Activated CD4-positive, alpha-beta T cell treated with anti-CD3 and anti-CD28 coated beads, Interleukin-2, amount 10 ng/mL, durations not matched to agents 24 days and 14 days (primary cell): ENCODE data around the gene C5orf24. TPM values are rescaled to one million over a fixed set of nuclear protein-coding genes. Genes with fewer than 3 reads are reported as not detected.
"Not testable (repeated sequence)": the region's sequence is repeated elsewhere in the genome, so short reads cannot be mapped to it uniquely, and the experiment has no call there.

ENCODE experiments used
- DNase-seq: peaks from one replicate; pipeline ENCODE4 v3.0.0; 2022
- H3K27ac Mint-ChIP-seq: one replicate; pipeline ENCODE4 v1.8.0; 2022; ENCODE audit warnings: mild to moderate bottlenecking, mixed read lengths
- H3K27me3 Mint-ChIP-seq: one replicate; pipeline ENCODE4 v1.8.0; 2022; ENCODE audit warnings: mixed read lengths
- H3K36me3 Mint-ChIP-seq: one replicate; pipeline ENCODE4 v1.8.0; 2022; ENCODE audit warnings: low read depth, mild to moderate bottlenecking, mixed read lengths
- H3K4me1 Mint-ChIP-seq: one replicate; pipeline ENCODE4 v1.8.0; 2021; ENCODE audit warnings: mixed read lengths
- H3K4me3 Mint-ChIP-seq: one replicate; pipeline ENCODE4 v1.8.0; 2022; ENCODE audit warnings: mild to moderate bottlenecking, moderate library complexity, mixed read lengths
- H3K9me3 Mint-ChIP-seq: one replicate; pipeline ENCODE4 v1.8.0; 2021; ENCODE audit warnings: mixed read lengths
- intact Hi-C: fragments of 100-400 bp; cut with micrococcal nuclease; formaldehyde crosslinking; loops from one replicate; pipeline ENCODE4 v1.15.1; 2023
- total RNA-seq: library from RNA; stranded (reverse); gene quantifications from 2 replicates; pipeline ENCODE4 v1.2.3, GENCODE V29; 2022

C5orf24 gene
- total RNA-seq, 1 donor from 2014 or later, result 43.9 TPM

DNA sequence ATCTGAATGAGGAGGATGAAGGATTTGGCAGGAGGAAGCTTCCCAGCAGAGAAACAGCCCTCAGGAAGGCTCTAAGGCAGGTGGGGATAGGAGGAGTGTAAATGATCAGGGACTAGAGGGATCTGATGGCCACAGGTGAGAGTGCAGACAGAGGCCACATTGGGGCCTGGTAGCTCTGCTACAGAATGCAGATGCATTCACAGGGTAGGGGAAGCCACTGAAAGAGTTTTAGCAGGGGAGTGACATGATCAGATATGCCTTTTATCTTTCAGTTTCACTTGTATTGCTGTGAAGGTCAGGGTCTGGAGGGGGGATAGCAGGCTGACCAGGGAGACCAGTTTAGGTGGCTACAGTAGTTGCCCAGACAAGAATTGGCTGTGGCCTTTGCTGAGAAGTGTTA lies 31.4 kb downstream of the C5orf24 start:
- DNase-seq, result peak; percentile 70
- peak overlapping the region; percentile 52 for H3K4me3 Mint-ChIP-seq
- peak overlapping the region; percentile 62 for H3K27ac Mint-ChIP-seq
- intact Hi-C loops, result loop anchor here (10.0 kb wide), 1 partner anchor 502 kb away; the partner anchor contains the start of gene UBE2B
- peaks cover 27% of the 10 kb centered on the region for H3K36me3 Mint-ChIP-seq
- peaks cover 36% of the 10 kb centered on the region for H3K4me1 Mint-ChIP-seq
- H3K27me3 Mint-ChIP-seq, result no peaks in the 10 kb centered on the region
- no peaks in the 10 kb centered on the region for H3K9me3 Mint-ChIP-seq

DNA sequence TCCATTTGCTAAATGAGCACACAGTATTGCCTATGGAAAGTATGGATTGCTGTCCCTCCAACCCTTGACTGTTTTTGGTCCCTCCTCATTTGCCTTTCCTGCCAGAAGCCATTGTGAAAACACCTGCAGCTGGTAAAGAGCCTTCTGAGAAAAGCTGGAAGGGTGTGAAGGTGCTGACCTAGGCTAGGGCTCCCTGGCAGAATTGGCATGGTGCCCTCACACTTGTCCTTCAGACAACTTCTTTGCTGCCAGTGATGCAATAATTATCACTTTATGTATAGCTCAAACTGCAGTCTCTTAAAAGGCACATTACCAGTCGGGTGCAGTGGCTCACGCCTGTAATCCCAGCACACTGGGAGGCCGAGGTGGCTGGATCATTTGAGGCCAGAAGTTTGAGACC lies 32.6 kb downstream of the C5orf24 start:
- Mint-ChIP-seq H3K4me1 (peaks cover 36% of the 10 kb centered on the region), H3K27ac (no peak overlapping the region), H3K36me3 (peaks cover 27% of the 10 kb centered on the region), H3K9me3 (no peaks in the 10 kb centered on the region), H3K27me3 (no peaks in the 10 kb centered on the region), H3K4me3 (no peak overlapping the region)
- intact Hi-C loops, result loop anchor here (10.0 kb wide), 1 partner anchor 504 kb away; the partner anchor contains the start of gene UBE2B
- no peak for DNase-seq

GRCh38 chr5:134879456-134879855 lies 33.7 kb downstream of the C5orf24 start:
- Mint-ChIP-seq H3K4me3 (no peak overlapping the region), H3K27ac (no peak overlapping the region), H3K27me3 (no peaks in the 10 kb centered on the region), H3K4me1 (peaks cover 33% of the 10 kb centered on the region), H3K36me3 (peaks cover 27% of the 10 kb centered on the region), H3K9me3 (no peaks in the 10 kb centered on the region)
- no peak for DNase-seq
- intact Hi-C loops, result loop anchor here (10.0 kb wide), 1 partner anchor 505 kb away; the partner anchor contains the start of gene UBE2B

DNA sequence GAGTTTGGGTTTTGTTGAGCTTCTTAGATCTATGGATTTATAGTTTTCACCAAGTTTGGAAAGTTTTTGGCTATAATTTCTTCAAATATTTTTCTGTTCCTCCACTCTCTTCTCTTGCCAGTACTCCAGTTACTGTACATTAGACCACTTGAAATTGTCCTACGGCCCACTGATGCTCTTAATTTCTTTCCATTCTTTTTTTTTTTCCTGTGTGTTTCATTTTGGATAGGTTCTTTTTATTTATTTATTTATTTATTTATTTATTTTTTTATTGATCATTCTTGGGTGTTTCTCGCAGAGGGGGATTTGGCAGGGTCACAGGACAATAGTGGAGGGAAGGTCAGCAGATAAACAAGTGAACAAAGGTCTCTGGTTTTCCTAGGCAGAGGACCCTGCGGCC lies 35.2 kb downstream of the C5orf24 start:
- DNase-seq, H3K27me3 Mint-ChIP-seq, H3K27ac Mint-ChIP-seq, H3K9me3 Mint-ChIP-seq, H3K4me3 Mint-ChIP-seq, intact Hi-C loops: not testable (repeated sequence)
- Mint-ChIP-seq H3K4me1 (peaks cover 28% of the 10 kb centered on the region), H3K36me3 (peaks cover 21% of the 10 kb centered on the region)

DNA sequence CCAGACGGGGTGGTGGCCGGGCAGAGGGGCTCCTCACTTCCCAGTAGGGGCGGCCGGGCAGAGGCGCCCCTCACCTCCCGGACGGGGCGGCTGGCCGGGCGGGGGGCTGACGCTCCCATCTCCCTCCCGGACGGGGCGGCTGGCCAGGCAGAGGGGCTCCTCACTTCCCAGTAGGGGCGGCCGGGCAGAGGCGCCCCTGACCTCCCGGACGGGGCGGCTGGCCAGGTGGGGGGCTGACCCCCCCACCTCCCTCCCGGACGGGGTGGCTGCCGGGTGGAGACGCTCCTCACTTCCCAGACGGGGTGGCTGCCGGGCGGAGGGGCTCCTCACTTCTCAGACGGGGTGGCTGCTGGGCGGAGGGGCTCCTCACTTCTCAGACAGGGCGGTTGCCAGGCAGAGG lies 35.9 kb downstream of the C5orf24 start:
- Mint-ChIP-seq H3K36me3 (peaks cover 17% of the 10 kb centered on the region), H3K4me1 (peaks cover 20% of the 10 kb centered on the region)
- intact Hi-C loops, H3K27ac Mint-ChIP-seq, DNase-seq, H3K4me3 Mint-ChIP-seq, H3K27me3 Mint-ChIP-seq, H3K9me3 Mint-ChIP-seq: not testable (repeated sequence)

DNA sequence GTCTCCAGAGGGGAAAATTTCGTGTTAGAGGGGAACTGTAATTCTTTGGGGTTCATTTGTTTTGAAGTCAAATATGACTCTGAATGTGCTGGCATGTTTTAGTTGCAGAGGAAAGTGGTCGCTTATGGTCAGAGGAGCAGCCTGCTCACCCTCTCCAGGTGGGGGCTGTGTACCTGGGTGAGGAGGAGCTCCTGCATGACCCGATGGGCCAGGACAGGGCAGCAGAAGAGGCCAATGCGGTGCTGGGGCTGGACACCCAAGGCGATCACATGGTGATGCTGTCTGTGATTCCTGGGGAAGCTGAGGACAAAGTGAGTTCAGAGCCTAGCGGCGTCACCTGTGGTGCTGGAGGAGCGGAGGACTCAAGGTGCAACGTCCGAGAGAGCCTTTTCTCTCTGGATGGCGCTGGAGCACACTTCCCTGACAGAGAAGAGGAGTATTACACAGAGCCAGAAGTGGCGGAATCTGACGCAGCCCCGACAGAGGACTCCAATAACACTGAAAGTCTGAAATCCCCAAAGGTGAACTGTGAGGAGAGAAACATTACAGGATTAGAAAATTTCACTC lies 41.9 kb downstream of the C5orf24 start:
- H3K4me3 Mint-ChIP-seq, result no peak overlapping the region
- H3K9me3 Mint-ChIP-seq, result no peaks in the 10 kb centered on the region
- H3K36me3 Mint-ChIP-seq, result peaks cover 32% of the 10 kb centered on the region
- H3K4me1 Mint-ChIP-seq, result peaks cover 11% of the 10 kb centered on the region
- intact Hi-C loops, result no loop called here
- no peak for DNase-seq
- H3K27me3 Mint-ChIP-seq, result no peaks in the 10 kb centered on the region
- no peak overlapping the region for H3K27ac Mint-ChIP-seq

DNA sequence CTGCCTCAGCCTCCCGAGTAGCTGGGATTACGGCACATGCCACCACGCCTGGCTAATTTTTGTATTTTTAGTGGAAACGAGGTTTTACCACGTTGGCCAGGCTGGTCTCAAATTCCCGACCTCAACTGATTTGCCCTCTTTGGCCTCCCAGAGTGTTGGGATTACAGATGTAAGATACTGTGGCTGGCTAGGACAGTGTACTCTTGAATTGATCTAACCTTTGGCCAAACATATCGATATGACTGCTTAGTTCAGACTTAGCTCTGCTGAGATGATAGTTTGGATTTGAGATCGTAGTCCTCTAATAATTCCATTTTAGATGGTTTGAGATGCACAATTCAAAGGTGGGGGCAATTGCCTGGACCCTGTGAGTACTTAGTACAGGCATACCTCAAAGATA lies 43.6 kb downstream of the C5orf24 start:
- Mint-ChIP-seq H3K36me3 (peaks cover 40% of the 10 kb centered on the region), H3K27ac (no peak overlapping the region), H3K4me1 (peaks cover 11% of the 10 kb centered on the region), H3K4me3 (no peak overlapping the region), H3K9me3 (no peaks in the 10 kb centered on the region), H3K27me3 (no peaks in the 10 kb centered on the region)
- intact Hi-C loops, result no loop called here
- DNase-seq, result no peak

DNA sequence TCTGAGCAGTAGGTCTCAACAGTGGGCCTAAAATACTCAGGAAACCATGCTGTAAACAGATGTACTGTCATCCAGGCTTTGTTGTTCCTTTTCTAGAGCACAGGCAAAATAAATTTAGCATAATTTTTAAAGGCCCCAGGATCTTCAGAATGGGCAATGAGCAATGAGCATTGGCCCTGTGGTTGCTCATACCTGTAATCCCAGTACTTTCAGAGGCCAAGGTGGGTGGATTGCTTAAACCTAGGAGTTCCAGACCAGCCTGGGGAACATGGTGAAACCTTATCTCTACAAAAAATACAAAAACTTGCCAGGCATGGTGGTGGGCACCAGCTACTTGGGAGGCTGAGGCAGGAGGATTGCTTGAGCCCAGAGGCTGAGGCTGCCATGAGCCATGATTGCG lies 45.7 kb downstream of the C5orf24 start:
- intact Hi-C loops, result no loop called here
- H3K27me3 Mint-ChIP-seq, result no peaks in the 10 kb centered on the region
- DNase-seq, result no peak
- H3K27ac Mint-ChIP-seq, result no peak overlapping the region
- no peak overlapping the region for H3K4me3 Mint-ChIP-seq
- peaks cover 11% of the 10 kb centered on the region for H3K4me1 Mint-ChIP-seq
- peaks cover 47% of the 10 kb centered on the region for H3K36me3 Mint-ChIP-seq
- no peaks in the 10 kb centered on the region for H3K9me3 Mint-ChIP-seq

DNA sequence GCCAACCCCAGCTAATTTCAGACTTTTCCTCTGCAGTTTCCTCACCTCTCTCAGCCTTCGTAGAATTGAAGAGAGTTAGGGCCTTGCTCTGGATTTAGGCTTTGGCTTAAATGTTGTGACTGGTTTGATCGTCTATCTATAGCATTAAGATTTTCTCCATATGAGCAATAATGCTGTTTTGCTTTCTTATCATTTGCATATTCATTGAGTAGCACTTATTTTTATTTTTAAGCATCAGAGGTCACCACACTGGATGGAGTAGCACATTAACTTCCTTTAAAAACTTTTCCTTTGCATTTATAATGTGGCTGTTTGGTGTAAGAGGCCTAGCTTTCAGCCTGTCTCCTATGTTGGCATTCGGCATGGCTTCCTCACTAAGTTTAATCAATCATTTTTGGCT lies 46.5 kb downstream of the C5orf24 start:
- no peaks in the 10 kb centered on the region for H3K27me3 Mint-ChIP-seq
- H3K27ac Mint-ChIP-seq, result no peak overlapping the region
- intact Hi-C loops, result no loop called here

DNA sequence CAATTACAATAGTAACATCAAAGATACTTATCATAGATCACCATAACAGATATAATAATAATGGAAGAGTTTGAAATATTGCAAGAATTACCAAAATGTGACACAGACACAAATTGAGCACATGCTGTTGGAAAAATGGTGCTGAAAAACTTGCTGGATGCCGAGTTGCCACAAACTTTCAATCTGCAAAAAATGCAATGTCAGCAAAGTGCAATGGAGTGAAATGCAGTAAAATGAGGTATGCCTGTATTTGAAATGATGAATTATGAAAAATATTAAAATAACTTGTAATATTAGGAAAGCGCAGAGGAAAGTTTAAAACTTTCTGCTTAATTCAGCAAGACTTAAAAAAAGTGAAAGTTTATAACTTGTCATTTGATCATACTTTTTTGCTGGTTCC lies 47.2 kb downstream of the C5orf24 start:
- Mint-ChIP-seq H3K36me3 (peaks cover 43% of the 10 kb centered on the region), H3K9me3 (no peaks in the 10 kb centered on the region), H3K4me3 (no peak overlapping the region), H3K27me3 (no peaks in the 10 kb centered on the region), H3K27ac (no peak overlapping the region), H3K4me1 (peaks cover 9% of the 10 kb centered on the region)
- intact Hi-C loops, result no loop called here
- no peak for DNase-seq

More for the DNA sequence above, 46.5 kb downstream of the C5orf24 start:
- no peak overlapping the region for H3K4me3 Mint-ChIP-seq
- no peak for DNase-seq
- H3K9me3 Mint-ChIP-seq, result no peaks in the 10 kb centered on the region
- peaks cover 11% of the 10 kb centered on the region for H3K4me1 Mint-ChIP-seq
- peaks cover 47% of the 10 kb centered on the region for H3K36me3 Mint-ChIP-seq

DNA sequence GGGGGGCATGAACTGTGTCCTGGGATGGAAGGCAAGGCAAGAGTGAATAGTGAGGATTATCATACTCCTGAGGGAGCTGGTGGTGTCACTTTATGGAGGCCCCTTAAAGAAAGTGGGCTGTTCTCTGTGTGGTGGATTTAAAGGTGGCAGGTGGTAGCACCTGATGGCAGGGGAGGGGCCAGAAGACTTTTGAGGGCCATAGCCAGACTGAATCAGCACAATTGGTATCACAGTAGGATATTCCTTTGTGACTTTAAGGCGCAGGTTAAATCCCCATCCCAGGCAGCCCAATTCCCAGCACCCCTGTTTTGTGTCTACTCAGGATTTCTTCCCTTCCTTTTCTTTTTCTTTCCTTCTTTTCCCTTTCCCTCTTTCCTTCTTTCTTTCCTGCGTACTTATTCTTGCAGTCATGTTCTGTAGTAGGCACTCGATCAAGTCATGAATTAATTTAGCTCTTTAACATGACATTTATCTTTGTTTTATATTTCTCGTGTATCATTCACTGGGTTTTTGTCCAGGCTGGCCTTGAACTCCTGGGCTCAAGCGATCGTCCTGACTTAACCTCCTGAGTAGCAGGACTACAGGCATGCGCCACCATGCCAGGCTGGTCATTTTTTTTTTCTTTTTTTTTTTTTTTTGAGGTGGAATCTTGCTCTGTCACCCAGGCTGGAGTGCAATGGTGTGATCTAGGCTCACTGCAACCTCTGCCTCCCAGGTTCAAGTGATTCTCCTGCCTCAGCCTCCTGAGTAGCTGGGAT lies 48.2 kb downstream of the C5orf24 start:
- intact Hi-C loops, result no loop called here
- Mint-ChIP-seq H3K4me1 (peaks cover 8% of the 10 kb centered on the region), H3K4me3 (no peak overlapping the region), H3K36me3 (peaks cover 41% of the 10 kb centered on the region), H3K27me3 (no peaks in the 10 kb centered on the region), H3K9me3 (no peaks in the 10 kb centered on the region), H3K27ac (no peak overlapping the region)
- no peak for DNase-seq

DNA sequence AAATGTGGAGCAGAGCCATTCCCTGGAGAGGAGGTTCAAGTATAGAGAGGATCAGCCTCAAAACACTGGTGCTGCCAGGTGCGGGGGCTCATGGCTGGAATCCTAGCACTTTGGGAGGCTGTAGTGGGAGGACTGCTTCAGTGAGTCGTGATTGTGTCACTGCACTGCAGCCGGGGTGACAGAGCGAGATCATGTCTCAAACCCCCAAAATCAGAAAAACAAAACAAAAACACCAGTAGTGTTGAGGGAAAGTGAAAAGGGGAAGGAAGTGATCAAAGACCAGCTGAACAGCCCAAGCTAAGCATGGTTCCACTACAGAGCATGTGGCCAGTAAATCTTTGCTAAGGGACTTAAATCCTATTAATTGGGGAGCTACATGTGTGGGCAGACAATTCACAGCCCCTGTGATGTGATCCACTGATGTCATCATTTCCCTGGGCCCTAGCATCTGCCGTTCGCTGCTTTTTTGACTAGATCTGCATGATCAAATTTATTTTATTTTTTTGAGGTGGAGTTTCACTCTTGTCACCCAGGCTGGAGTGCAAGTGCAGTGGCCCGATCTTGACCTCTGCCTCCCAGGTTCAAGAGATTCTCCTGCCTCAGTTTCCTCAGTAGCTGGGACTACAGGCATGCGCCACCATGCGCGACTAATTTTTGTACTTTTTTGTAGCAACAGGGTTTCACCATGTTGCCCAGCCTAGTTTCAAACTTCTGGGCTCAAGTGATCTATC lies 56.5 kb downstream of the C5orf24 start:
- no peaks in the 10 kb centered on the region for H3K27me3 Mint-ChIP-seq
- H3K9me3 Mint-ChIP-seq, result no peaks in the 10 kb centered on the region
- intact Hi-C loops, result loop anchor here (10.0 kb wide), 1 partner anchor 297 kb away; no protein-coding TSS in a partner anchor
- peaks cover 17% of the 10 kb centered on the region for H3K36me3 Mint-ChIP-seq
- H3K4me1 Mint-ChIP-seq, result peaks cover 14% of the 10 kb centered on the region
- peak overlapping the region; percentile 69 for H3K27ac Mint-ChIP-seq
- peak overlapping the region; percentile 18 for H3K4me3 Mint-ChIP-seq
- no peak for DNase-seq

DNA sequence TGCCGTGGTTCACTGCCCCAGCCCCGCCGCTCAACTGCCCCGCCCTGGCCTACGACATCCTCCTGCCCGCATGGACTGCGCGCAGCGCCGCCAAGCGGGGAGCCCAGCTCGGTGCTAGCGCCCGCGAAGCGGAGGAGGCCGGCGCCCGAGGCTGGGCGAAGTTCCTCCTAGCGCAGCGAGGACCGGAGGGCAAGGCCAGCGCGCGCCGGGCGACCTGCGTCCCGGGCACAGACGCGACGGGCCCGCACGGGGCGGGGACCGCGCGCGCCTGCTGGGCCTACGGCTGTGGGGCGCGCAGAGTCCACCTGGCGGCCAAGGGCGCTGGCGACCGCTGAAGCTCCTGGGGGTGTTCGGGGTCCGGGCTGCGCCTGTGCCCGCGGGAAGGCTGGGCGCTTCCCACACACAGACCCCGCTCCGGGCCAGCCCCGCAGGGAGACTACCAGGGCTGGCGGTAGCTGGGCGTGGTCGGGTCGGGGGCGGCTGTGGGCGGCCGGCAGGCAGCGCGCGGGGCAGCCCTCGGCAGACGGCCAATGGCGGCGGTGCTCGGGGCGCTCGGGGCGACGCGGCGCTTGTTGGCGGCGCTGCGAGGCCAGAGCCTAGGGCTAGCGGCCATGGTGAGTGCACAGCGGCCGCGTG lies 59.0 kb downstream of the C5orf24 start, which contains the start of gene PCBD2:
Gene PCBD2 (plus strand): TSS at position 522 of the 636 bp plus-strand sequence. CDS start 9 bp downstream, at position 531.
- Mint-ChIP-seq H3K4me3 (peak within 1 kb of the TSS; percentile 97), H3K27ac (peak within 1 kb of the TSS; percentile 99), H3K27me3 (no peaks in the 10 kb centered on the region), H3K4me1 (peaks cover 14% of the 10 kb centered on the region), H3K9me3 (no peaks in the 10 kb centered on the region), H3K36me3 (peaks cover 16% of the 10 kb centered on the region)
- intact Hi-C loops, result loop anchor here (1.0 to 10.0 kb wide), 6 partner anchors 16 to 300 kb away; partner anchors contain the start of genes C5orf24, CAMLG and DDX46
- peak; percentile 98 for DNase-seq
